H1 (cell line): ENCODE results near the gene SLC36A2. TPM values are rescaled to one million over a fixed set of nuclear protein-coding genes. Genes with fewer than 3 reads are reported as not detected.

Experiments used
- CTCF ChIA-PET: fragments of 300-600 bp; sonication (Branson Sonifier 250); formaldehyde crosslinking; loops from one replicate; lab custom pipeline; 2021; ENCODE audit not compliant: partially characterized antibody; lab: Charles Lee
- POLR2A ChIA-PET: fragments of 300-600 bp; sonication (Branson Sonifier 250); formaldehyde crosslinking; loops from one replicate; lab custom pipeline; 2021; ENCODE audit warnings: inconsistent platforms; ENCODE audit not compliant: partially characterized antibody; lab: Charles Lee
- DNase-seq, 2 experiments: peaks; one replicate each; pipeline versions ENCODE4 v3.0.0 to v3.0.0-alpha.2; 2010 to 2022; ENCODE audit warnings: low spot score in 2 of 2, low read depth in 1 of 2, mixed read lengths in 1 of 2
- FAIRE-seq: peaks from 2 replicates; lab custom pipeline; 2011; peaks lifted over from hg19 to GRCh38; lab: Jason Lieb, UNC
- H2AFZ ChIP-seq: 2 replicates; pipeline ENCODE4 v1.8.1; 2012; ENCODE audit warnings: low read length, inconsistent platforms
- H2AK5ac ChIP-seq: 2 replicates; pipeline ENCODE4 v1.6.1; 2013; ENCODE audit warnings: low read depth, low read length
- H2BK120ac ChIP-seq: replicated peaks from 2 replicates; pipeline ENCODE3; 2013; ENCODE audit warnings: low read depth, low read length, inconsistent platforms
- H2BK12ac ChIP-seq: 2 replicates; pipeline ENCODE4 v1.6.1; 2013; ENCODE audit warnings: low read depth, low read length
- H2BK15ac ChIP-seq: 2 replicates; pipeline ENCODE4 v1.6.1; 2013; ENCODE audit warnings: low read length
- H2BK20ac ChIP-seq: 2 replicates; pipeline ENCODE4 v1.6.1; 2013; ENCODE audit warnings: low read length
- H2BK5ac ChIP-seq: 2 replicates; pipeline ENCODE4 v1.6.1; 2013; ENCODE audit warnings: low read depth, low read length
- H3K14ac ChIP-seq: 2 replicates; pipeline ENCODE4 v1.6.1; 2013; ENCODE audit warnings: inconsistent platforms; ENCODE audit not compliant: insufficient read length
- H3K18ac ChIP-seq: 2 replicates; pipeline ENCODE4 v1.6.1; 2013; ENCODE audit warnings: low read length; ENCODE audit errors: extremely low read depth
- H3K23ac ChIP-seq: 2 replicates; pipeline ENCODE4 v1.6.1; 2013; ENCODE audit warnings: inconsistent platforms; ENCODE audit not compliant: insufficient read length
- H3K23me2 ChIP-seq: 2 replicates; pipeline ENCODE4 v1.6.1; 2013; ENCODE audit warnings: low read depth, low read length
- H3K27ac ChIP-seq: 2 replicates; pipeline ENCODE4 v1.6.1; 2011; ENCODE audit warnings: low read depth, low read length, inconsistent platforms
- H3K27me3 ChIP-seq, 4 experiments: replicated peaks in 1 of 4; 1 replicate in 1 of 4; 2 replicates in 3 of 4; pipeline versions ENCODE4 v1.6.1 to v1.8.1; 2011 to 2013; ENCODE audit warnings: low read length in 3 of 4, mild to moderate bottlenecking in 3 of 4, inconsistent platforms in 2 of 4, mixed read lengths in 2 of 4, moderate library complexity in 1 of 4; ENCODE audit not compliant: control insufficient read depth in 3 of 4, insufficient read depth in 3 of 4; ENCODE audit errors: extremely low read depth in 1 of 4
- H3K36me3 ChIP-seq, 4 experiments: 2 replicates each; pipeline versions ENCODE4 v1.6.1 to v1.8.1; 2011 to 2013; ENCODE audit warnings: mild to moderate bottlenecking in 4 of 4, low read length in 3 of 4, moderate library complexity in 2 of 4, control low read depth in 1 of 4, inconsistent platforms in 1 of 4; ENCODE audit not compliant: insufficient read depth in 4 of 4, control insufficient read depth in 2 of 4
- H3K4ac ChIP-seq: replicated peaks from 2 replicates; pipeline ENCODE3; 2013; ENCODE audit warnings: low read length, low read depth, mixed read lengths, inconsistent platforms; ENCODE audit not compliant: insufficient read length
- H3K4me1 ChIP-seq, 4 experiments: replicated peaks in 1 of 4; 1 replicate in 1 of 4; 2 replicates in 3 of 4; pipeline versions ENCODE4 v1.6.1 to v1.8.1; 2011 to 2013; ENCODE audit warnings: low read length in 3 of 4, inconsistent platforms in 2 of 4, mixed read lengths in 1 of 4; ENCODE audit not compliant: insufficient read depth in 4 of 4, control insufficient read depth in 3 of 4
- H3K4me2 ChIP-seq, 2 experiments: 2 replicates each; pipeline versions ENCODE4 v1.6.1 to v1.8.1; 2011 to 2013; ENCODE audit warnings: low read depth in 2 of 2, low read length in 2 of 2, control low read depth in 1 of 2, inconsistent platforms in 1 of 2, mild to moderate bottlenecking in 1 of 2; ENCODE audit not compliant: insufficient read depth in 1 of 2
- H3K4me3 ChIP-seq, 4 experiments: fragments of 200-600, 300-600 bp in 1 of 4; sonication (generic), shearing (Covaris generic), sonication (Bioruptor Twin) in 1 of 4; 2 replicates each; pipeline versions ENCODE4 v1.5.1 to v1.8.1; 2011 to 2016; ENCODE audit warnings: low read length in 4 of 4, low read depth in 3 of 4, control low read depth in 2 of 4, inconsistent platforms in 2 of 4, mild to moderate bottlenecking in 2 of 4, mixed read lengths in 1 of 4, moderate library complexity in 1 of 4; ENCODE audit not compliant: insufficient read depth in 2 of 4; ENCODE audit errors: extremely low read depth in 1 of 4
- H3K56ac ChIP-seq: replicated peaks from 2 replicates; pipeline ENCODE3; 2013; ENCODE audit warnings: low read depth, mild to moderate bottlenecking, mixed read lengths, low read length, inconsistent platforms; ENCODE audit not compliant: insufficient read length
- H3K79me1 ChIP-seq: 2 replicates; pipeline ENCODE4 v1.6.1; 2013; ENCODE audit warnings: low read depth, low read length, control low read depth
- H3K79me2 ChIP-seq, 2 experiments: 2 replicates each; pipeline versions ENCODE4 v1.6.1 to v1.8.1; 2012 to 2013; ENCODE audit warnings: low read length in 2 of 2, mild to moderate bottlenecking in 2 of 2, inconsistent platforms in 1 of 2; ENCODE audit not compliant: insufficient read depth in 2 of 2, control insufficient read depth in 1 of 2
- H3K9ac ChIP-seq, 4 experiments: replicated peaks in 1 of 4; 1 replicate in 1 of 4; 2 replicates in 3 of 4; pipeline versions ENCODE4 v1.6.1 to v1.8.1; 2011 to 2013; ENCODE audit warnings: low read depth in 3 of 4, low read length in 3 of 4, control low read depth in 2 of 4, mild to moderate bottlenecking in 2 of 4, moderate library complexity in 2 of 4, inconsistent platforms in 1 of 4; ENCODE audit errors: extremely low read depth in 1 of 4
- H3K9me3 ChIP-seq, 2 experiments: 2 replicates each; pipeline versions ENCODE4 v1.6.1 to v1.8.1; 2012 to 2013; ENCODE audit warnings: mild to moderate bottlenecking in 2 of 2, moderate library complexity in 2 of 2, control low read depth in 1 of 2, inconsistent platforms in 1 of 2, low read depth in 1 of 2, low read length in 1 of 2, mixed read lengths in 1 of 2; ENCODE audit not compliant: insufficient read depth in 2 of 2
- H4K20me1 ChIP-seq, 2 experiments: replicated peaks in 1 of 2; 2 replicates each; pipeline versions ENCODE3 to v1.8.1; 2011 to 2013; ENCODE audit warnings: inconsistent platforms in 2 of 2, low read length in 2 of 2, mild to moderate bottlenecking in 1 of 2; ENCODE audit not compliant: insufficient read depth in 2 of 2, control insufficient read depth in 1 of 2
- H4K5ac ChIP-seq: 2 replicates; pipeline ENCODE4 v1.6.1; 2013; ENCODE audit warnings: low read length, low read depth, mixed read lengths, inconsistent platforms; ENCODE audit not compliant: insufficient read length
- H4K8ac ChIP-seq: 2 replicates; pipeline ENCODE4 v1.8.0; 2013; ENCODE audit warnings: mild to moderate bottlenecking, moderate library complexity, low read length, inconsistent platforms; ENCODE audit not compliant: insufficient read depth; ENCODE audit errors: extremely low read depth
- H4K91ac ChIP-seq: replicated peaks from 2 replicates; pipeline ENCODE3; 2013; ENCODE audit warnings: low read length, mixed read lengths, inconsistent platforms; ENCODE audit not compliant: insufficient read length
- CBX8 ChIP-seq: fragments of 300-800, 300-1000 bp; sonication (generic); IDR thresholded peaks from 2 replicates; pipeline ENCODE4 v1.7.1; 2016; ENCODE audit warnings: low read depth, low read length, borderline replicate concordance
- CHD2 ChIP-seq: IDR thresholded peaks from 2 replicates; pipeline ENCODE4 v1.6.1; 2012; ENCODE audit warnings: low read length, improper control_type of control experiment
- RAD21 ChIP-seq, 2 experiments: IDR thresholded peaks in 1 of 2; conservative IDR thresholded peaks in 1 of 2; 2 replicates each; pipeline ENCODE4 v1.6.1; 2011; ENCODE audit warnings: low read depth in 2 of 2, low read length in 2 of 2, improper control_type of control experiment in 1 of 2, inconsistent platforms in 1 of 2, mild to moderate bottlenecking in 1 of 2, moderate library complexity in 1 of 2
- RFX5 ChIP-seq: IDR thresholded peaks from 2 replicates; pipeline ENCODE4 v1.6.1; 2011; ENCODE audit warnings: low read depth, low read length, improper control_type of control experiment, borderline replicate concordance
- SP2 ChIP-seq: IDR thresholded peaks from 2 replicates; pipeline ENCODE4 v1.6.1; 2012; ENCODE audit warnings: mild to moderate bottlenecking, low read length, inconsistent platforms
- TCF12 ChIP-seq: IDR thresholded peaks from 2 replicates; pipeline ENCODE4 v1.6.1; 2011; ENCODE audit warnings: low read depth, mild to moderate bottlenecking, low read length
- polyA plus RNA-seq, 7 experiments: library from polyadenylated mRNA; depleted of rRNA in 3 of 7; stranded (reverse) in 5 of 7; unstranded in 2 of 7; fragments of >200 nt in 5 of 7; fragments of 200-250 nt in 2 of 7; gene quantifications; 1 replicate in 5 of 7; 2 replicates in 1 of 7; 4 replicates in 1 of 7; pipeline versions ENCODE4 v1.2.1 to v1.2.3, GENCODE V29; 2011 to 2013; ENCODE audit warnings: missing spikeins in 2 of 7, mixed read lengths in 2 of 7
- total RNA-seq: library from RNA; stranded (reverse); fragmentation: NEBNext Ultra II Directional; extraction: Animal tissue kit (Norgen Biotek cat#: 25700); gene quantifications from 2 replicates; pipeline ENCODE4 v1.2.1, GENCODE V29; 2021
- TF ChIP-seq, protein P1 (sequence below): IDR thresholded peaks from 2 replicates; pipeline ENCODE4 v1.6.1; 2012; ENCODE audit warnings: inconsistent platforms

Gene SLC36A2
- total and polyA plus RNA-seq, 2 of the 8 experiments (the other 6 are each of a cell fraction or from before 2014, with no cell fraction given): 0.30 TPM; not detected in 1

- H3K9ac ChIP-seq: no peak overlapping the region
- H2BK12ac ChIP-seq: no peak overlapping the region
- no peaks in the 10 kb centered on the region for H3K4me1 ChIP-seq
- H4K5ac ChIP-seq: no peak overlapping the region
- DNase-seq (no peak), FAIRE-seq (no peak)
- H2BK5ac ChIP-seq: no peak overlapping the region
- no peak overlapping the region for H3K4ac ChIP-seq
- no peaks in the 10 kb centered on the region for H3K27me3 ChIP-seq
- no peaks in the 10 kb centered on the region for H3K79me2 ChIP-seq
- H3K4me2 ChIP-seq: no peak overlapping the region
- POLR2A ChIA-PET: interaction anchor here (1.4 kb wide), 1 partner anchor 23 kb away, joined by 3 read pairs; no protein-coding TSS in a partner anchor
- H3K4me3 ChIP-seq: no peak overlapping the region
- no peak overlapping the region for H3K23ac ChIP-seq
- no peak for TF ChIP-seq CBX8
- TF ChIP-seq RFX5: no peak
- TF ChIP-seq CHD2: no peak
- no peak for TF ChIP-seq RAD21 (IDR thresholded peaks at IDR 0.05 in 1 of 2, conservative IDR thresholded peaks at IDR 0.05 in 1 of 2; ENCODE audit: low read depth in 2 of 2, low read length in 2 of 2)
- TF ChIP-seq TCF12: no peak
- TF ChIP-seq SP2: no peak
- TF ChIP-seq, protein P1, sequence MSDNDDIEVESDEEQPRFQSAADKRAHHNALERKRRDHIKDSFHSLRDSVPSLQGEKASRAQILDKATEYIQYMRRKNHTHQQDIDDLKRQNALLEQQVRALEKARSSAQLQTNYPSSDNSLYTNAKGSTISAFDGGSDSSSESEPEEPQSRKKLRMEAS: no peak
- H3K27ac ChIP-seq: no peak overlapping the region
- no peak overlapping the region for H2AFZ ChIP-seq
- no peaks in the 10 kb centered on the region for H4K20me1 ChIP-seq
- no peaks in the 10 kb centered on the region for H3K23me2 ChIP-seq
- no peaks in the 10 kb centered on the region for H3K79me1 ChIP-seq
- no peak overlapping the region for H2AK5ac ChIP-seq
- H4K91ac ChIP-seq: no peak overlapping the region
- H3K36me3 ChIP-seq: no peaks in the 10 kb centered on the region
- no peak overlapping the region for H4K8ac ChIP-seq
- H3K9me3 ChIP-seq: no peaks in the 10 kb centered on the region
- no peak overlapping the region for H2BK15ac ChIP-seq
- CTCF ChIA-PET: interaction anchor here (0.6 to 1.1 kb wide), 3 partner anchors 28 to 153 kb away, joined by 3 read pairs; no protein-coding TSS in a partner anchor
- no peak overlapping the region for H2BK120ac ChIP-seq
- no peak overlapping the region for H2BK20ac ChIP-seq
- no peak overlapping the region for H3K14ac ChIP-seq
- no peak overlapping the region for H3K18ac ChIP-seq
- no peak overlapping the region for H3K56ac ChIP-seq
These were observed 36.4 kb downstream of the SLC36A2 start for GRCh38 chr5:151310932-151311331.
